Common myeloid progenitor, CD34-positive (primary cell): ENCODE results near the gene NPPC.

Source experiments
- CTCF ChIA-PET: fragments of 350-600 bp; sonication (Branson Sonifier 250); formaldehyde crosslinking; loops from one replicate; lab custom pipeline; 2021; ENCODE audit warnings: antibody characterized with exemption; lab: Charles Lee
- POLR2A ChIA-PET: fragments of 350-600 bp; sonication (Branson Sonifier 250); formaldehyde crosslinking; loops from one replicate; lab custom pipeline; 2021; ENCODE audit warnings: antibody characterized with exemption; lab: Charles Lee
- DNase-seq, 3 donors: peaks; one replicate each; pipeline versions ENCODE4 v3.0.0 to v3.0.0-alpha.2; 2013
- H3K27ac ChIP-seq, 2 experiments: 1 replicate in 1 of 2; 2 replicates in 1 of 2; pipeline ENCODE4 v1.7.0; 2013; ENCODE audit warnings: inconsistent platforms in 2 of 2, low read length in 2 of 2, mild to moderate bottlenecking in 2 of 2, low read depth in 1 of 2, moderate library complexity in 1 of 2; ENCODE audit not compliant: severe bottlenecking in 2 of 2, insufficient read depth in 1 of 2, poor library complexity in 1 of 2
- H3K27me3 ChIP-seq, 5 experiments: replicated peaks in 2 of 5; 1 replicate in 3 of 5; 2 replicates in 2 of 5; pipeline versions ENCODE4 v1.6.1 to v1.7.0; 2013; ENCODE audit warnings: low read length in 4 of 5, mild to moderate bottlenecking in 2 of 5, moderate library complexity in 2 of 5, inconsistent platforms in 1 of 5; ENCODE audit not compliant: insufficient read depth in 5 of 5, control insufficient read depth in 4 of 5
- H3K36me3 ChIP-seq, 4 experiments: 1 replicate in 2 of 4; 2 replicates in 2 of 4; pipeline versions ENCODE4 v1.6.1 to v1.7.0; 2013; ENCODE audit warnings: low read length in 3 of 4, control low read depth in 1 of 4, mild to moderate bottlenecking in 1 of 4; ENCODE audit not compliant: control insufficient read depth in 4 of 4, insufficient read depth in 4 of 4
- H3K4me1 ChIP-seq, 4 experiments: 1 replicate in 3 of 4; 2 replicates in 1 of 4; pipeline versions ENCODE4 v1.6.1 to v1.7.1; 2013; ENCODE audit warnings: low read length in 3 of 4, mild to moderate bottlenecking in 3 of 4, control low read depth in 1 of 4, inconsistent platforms in 1 of 4, moderate library complexity in 1 of 4; ENCODE audit not compliant: control insufficient read depth in 4 of 4, insufficient read depth in 4 of 4; ENCODE audit errors: control extremely low read depth in 1 of 4
- H3K4me3 ChIP-seq, 7 experiments: 1 replicate in 4 of 7; 2 replicates in 3 of 7; pipeline versions ENCODE4 v1.5.1 to v1.7.0; 2013; ENCODE audit warnings: mild to moderate bottlenecking in 7 of 7, low read length in 6 of 7, moderate library complexity in 6 of 7, inconsistent platforms in 2 of 7, low read depth in 2 of 7, control low read depth in 1 of 7; ENCODE audit not compliant: insufficient read depth in 4 of 7, control insufficient read depth in 1 of 7; ENCODE audit errors: extremely low read depth in 1 of 7
- H3K9me3 ChIP-seq, 5 experiments: 1 replicate in 4 of 5; 2 replicates in 1 of 5; pipeline versions ENCODE4 v1.6.1 to v1.7.1; 2013; ENCODE audit warnings: low read length in 4 of 5, mild to moderate bottlenecking in 2 of 5, inconsistent platforms in 1 of 5, low read depth in 1 of 5, moderate library complexity in 1 of 5; ENCODE audit not compliant: control insufficient read depth in 4 of 5, insufficient read depth in 2 of 5; ENCODE audit errors: control extremely low read depth in 1 of 5
- WGBS: methylation state at CpG from one replicate; pipeline ENCODE4 v1.1.5; 2013; ENCODE audit not compliant: insufficient coverage; 5-methylcytosine and 5-hydroxymethylcytosine counted together

NPPC gene

GRCh38 chr2:231922311-231923009, 3.7 kb downstream of the NPPC start:
- Histone ChIP-seq H3K36me3 (no peaks in the 10 kb centered on the region), H3K4me3 (no peak overlapping the region), H3K9me3 (no peaks in the 10 kb centered on the region), H3K27me3 (peaks cover 0 to 53% (median 24%) of the 10 kb centered on the region in 5 experiments), H3K4me1 (peaks cover 0 to 30% (median 29%) of the 10 kb centered on the region in 4 experiments), H3K27ac (no peak overlapping the region)
- 92% methylated on average over 11 of the region's 15 CpGs for WGBS
- POLR2A ChIA-PET = no interaction called here
- CTCF ChIA-PET = interaction anchor here (0.5 to 10.0 kb wide), 6 partner anchors 15 to 403 kb away, joined by 3 to 75 read pairs (median 10); no protein-coding TSS in a partner anchor
- no peak for DNase-seq

GRCh38 chr2:231920795-231921194, 5.4 kb downstream of the NPPC start:
- Histone ChIP-seq H3K27me3 (peaks cover 0 to 39% (median 20%) of the 10 kb centered on the region in 5 experiments), H3K27ac (no peak overlapping the region), H3K9me3 (no peaks in the 10 kb centered on the region), H3K4me1 (peaks cover 0 to 14% (median 13%) of the 10 kb centered on the region in 4 experiments), H3K4me3 (no peak overlapping the region), H3K36me3 (no peaks in the 10 kb centered on the region)
- ChIA-PET CTCF (interaction anchor here (0.9 to 10.0 kb wide), 7 partner anchors 9 to 405 kb away, joined by 3 to 75 read pairs (median 9); no protein-coding TSS in a partner anchor), POLR2A (no interaction called here)
- WGBS = 71% methylated on average over 4 of the region's 5 CpGs
- DNase-seq = no peak

- Histone ChIP-seq H3K27me3 (peaks cover 0 to 35% (median 20%) of the 10 kb centered on the region in 5 experiments), H3K36me3 (no peaks in the 10 kb centered on the region), H3K4me3 (no peak overlapping the region), H3K27ac (no peak overlapping the region), H3K9me3 (no peaks in the 10 kb centered on the region), H3K4me1 (peaks cover 0 to 9% (median 9%) of the 10 kb centered on the region in 4 experiments)
- POLR2A ChIA-PET = no interaction called here
- DNase-seq = no peak
- WGBS = 100% methylated on average over 2 of the region's 3 CpGs
- CTCF ChIA-PET = interaction anchor here (0.9 to 10.0 kb wide), 10 partner anchors 9 to 517 kb away, joined by 3 to 75 read pairs (median 8); no protein-coding TSS in a partner anchor
These were observed 5.8 kb downstream of the NPPC start for GRCh38 chr2:231920366-231920765.

GRCh38 chr2:231919341-231920035, 6.7 kb downstream of the NPPC start:
- no peak overlapping the region for H3K4me3 ChIP-seq
- POLR2A ChIA-PET = no interaction called here
- no peak overlapping the region for H3K27ac ChIP-seq
- no peak for DNase-seq
- H3K4me1 ChIP-seq = peaks cover 0 to 3% (median under 1%) of the 10 kb centered on the region in 4 experiments
- H3K9me3 ChIP-seq = no peaks in the 10 kb centered on the region
- CTCF ChIA-PET = interaction anchor here (1.0 to 8.8 kb wide), 8 partner anchors 10 to 518 kb away, joined by 3 to 63 read pairs (median 4); no protein-coding TSS in a partner anchor
- no peaks in the 10 kb centered on the region for H3K36me3 ChIP-seq
- peaks cover 0 to 26% (median 16%) of the 10 kb centered on the region in 5 experiments for H3K27me3 ChIP-seq
- 96% methylated on average over 12 of the region's 15 CpGs for WGBS

GRCh38 chr2:231918501-231919330, 7.5 kb downstream of the NPPC start:
- no peak overlapping the region for H3K27ac ChIP-seq
- POLR2A ChIA-PET = no interaction called here

GRCh38 chr2:231917280-231918066, 8.7 kb downstream of the NPPC start:
- 90% methylated on average over 6 of the region's 10 CpGs for WGBS
- H3K4me1 ChIP-seq = no peaks in the 10 kb centered on the region
- ChIA-PET POLR2A (no interaction called here), CTCF (interaction anchor here (0.6 to 4.8 kb wide), 4 partner anchors 9 to 14 kb away, joined by 3 to 27 read pairs (median 3); partner anchors contain the start of gene NPPC)
- no peak overlapping the region for H3K4me3 ChIP-seq
- H3K9me3 ChIP-seq = no peaks in the 10 kb centered on the region
- H3K27ac ChIP-seq = no peak overlapping the region
- H3K27me3 ChIP-seq = peaks cover 0 to 6% (median 4%) of the 10 kb centered on the region in 5 experiments
- H3K36me3 ChIP-seq = no peaks in the 10 kb centered on the region
- peak in 1 of 3 donors; percentile 48 for DNase-seq

More at GRCh38 chr2:231918501-231919330, 7.5 kb downstream of the NPPC start:
- no peaks in the 10 kb centered on the region for H3K9me3 ChIP-seq
- CTCF ChIA-PET = interaction anchor here (0.6 to 4.8 kb wide), 9 partner anchors 8 to 516 kb away, joined by 3 to 27 read pairs (median 3); partner anchors contain the start of gene NPPC
- 97% methylated on average over 21 of the region's 21 CpGs for WGBS
- DNase-seq = no peak
- peaks cover 0 to 3% (median 0%) of the 10 kb centered on the region in 4 experiments for H3K4me1 ChIP-seq
- no peaks in the 10 kb centered on the region for H3K36me3 ChIP-seq
- peaks cover 0 to 18% (median 8%) of the 10 kb centered on the region in 5 experiments for H3K27me3 ChIP-seq
- no peak overlapping the region for H3K4me3 ChIP-seq
